Keratinocyte (primary cell): ENCODE data around the gene LSM7.

Experiments
- EZH2 ChIP-seq: IDR thresholded peaks from one replicate; pipeline ENCODE4 v1.6.1; 2012; ENCODE audit warnings: inconsistent platforms, mild to moderate bottlenecking, low read length, moderate library complexity
- TF ChIP-seq, protein P1 (sequence below), 3 experiments: IDR thresholded peaks in 1 of 3; conservative IDR thresholded peaks in 1 of 3; optimal IDR thresholded peaks in 1 of 3; 2 replicates in 2 of 3; 3 replicates in 1 of 3; pipeline versions ENCODE3 to v1.5.1; 2011; ENCODE audit warnings: low read length in 3 of 3, mild to moderate bottlenecking in 3 of 3, moderate library complexity in 2 of 3, control low read depth in 1 of 3, inconsistent platforms in 1 of 3; ENCODE audit not compliant: insufficient read depth in 2 of 3; ENCODE audit errors: extremely low read depth in 1 of 3

GRCh38 chr19:2360833-2361232 lies 32.4 kb upstream of the LSM7 start:
- TF ChIP-seq, protein P1, sequence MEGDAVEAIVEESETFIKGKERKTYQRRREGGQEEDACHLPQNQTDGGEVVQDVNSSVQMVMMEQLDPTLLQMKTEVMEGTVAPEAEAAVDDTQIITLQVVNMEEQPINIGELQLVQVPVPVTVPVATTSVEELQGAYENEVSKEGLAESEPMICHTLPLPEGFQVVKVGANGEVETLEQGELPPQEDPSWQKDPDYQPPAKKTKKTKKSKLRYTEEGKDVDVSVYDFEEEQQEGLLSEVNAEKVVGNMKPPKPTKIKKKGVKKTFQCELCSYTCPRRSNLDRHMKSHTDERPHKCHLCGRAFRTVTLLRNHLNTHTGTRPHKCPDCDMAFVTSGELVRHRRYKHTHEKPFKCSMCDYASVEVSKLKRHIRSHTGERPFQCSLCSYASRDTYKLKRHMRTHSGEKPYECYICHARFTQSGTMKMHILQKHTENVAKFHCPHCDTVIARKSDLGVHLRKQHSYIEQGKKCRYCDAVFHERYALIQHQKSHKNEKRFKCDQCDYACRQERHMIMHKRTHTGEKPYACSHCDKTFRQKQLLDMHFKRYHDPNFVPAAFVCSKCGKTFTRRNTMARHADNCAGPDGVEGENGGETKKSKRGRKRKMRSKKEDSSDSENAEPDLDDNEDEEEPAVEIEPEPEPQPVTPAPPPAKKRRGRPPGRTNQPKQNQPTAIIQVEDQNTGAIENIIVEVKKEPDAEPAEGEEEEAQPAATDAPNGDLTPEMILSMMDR (optimal IDR thresholded peaks at IDR 0.05 in 1 of 3, IDR thresholded peaks at IDR 0.05 in 1 of 3, conservative IDR thresholded peaks at IDR 0.05 in 1 of 3; ENCODE audit: extremely low read depth in 1 of 3, insufficient read depth in 2 of 3, low read length in 3 of 3), result no peak
- no peak for TF ChIP-seq EZH2
